Measurements from ENCODE around the gene CDC14C. TPM values are rescaled to one million over a fixed set of nuclear protein-coding genes. Genes with fewer than 3 reads are reported as not detected.

Gene CDC14C
- total RNA-seq, result not detected
- long read RNA-seq, result 0 reads

GRCh38 chr7:48924433-48924832 lies at the start of gene CDC14C:
CDC14C (plus strand) TSS chr7:48924547; CDS start chr7:48924673, 126 bp downstream.
- TF ChIP-seq CTCF (IDR thresholded peaks at IDR 0.05; ENCODE audit: borderline replicate concordance), result no peak

GRCh38 chr7:48875045-48875916 lies 49.1 kb upstream of the CDC14C start:
- H3K4me3 ChIP-seq, result no peak overlapping the region
- H3K27me3 ChIP-seq (ENCODE audit: low read depth), result peaks cover 3% of the 10 kb centered on the region
- no peak overlapping the region for H3K27ac ChIP-seq (replicated peaks)
- H3K4me1 ChIP-seq, result no peaks in the 10 kb centered on the region
- intact Hi-C loops (cut with micrococcal nuclease), result loop anchor here (10.0 kb wide), 1 partner anchor 440 kb away; no protein-coding TSS in a partner anchor
- H3K9me3 ChIP-seq (replicated peaks), result no peaks in the 10 kb centered on the region
- peak; percentile 25 for DNase-seq
- TF ChIP-seq CTCF (IDR thresholded peaks at IDR 0.05; ENCODE audit: borderline replicate concordance), result peak; percentile 69
- no peaks in the 10 kb centered on the region for H3K36me3 ChIP-seq

More at GRCh38 chr7:48924433-48924832, at the start of gene CDC14C:
- Histone ChIP-seq H3K9me3 (replicated peaks) (peaks cover 3% of the 10 kb centered on the region), H3K4me3 (no peak within 1 kb of the TSS), H3K4me1 (no peaks in the 10 kb centered on the region), H3K27me3 (ENCODE audit: low read depth) (no peaks in the 10 kb centered on the region), H3K27ac (replicated peaks) (no peak within 1 kb of the TSS), H3K36me3 (no peaks in the 10 kb centered on the region)
- intact Hi-C loops (cut with micrococcal nuclease), result no loop called here
- no peak for DNase-seq

- no peak for DNase-seq
- H3K36me3 ChIP-seq, result no peaks in the 10 kb centered on the region
- no peak overlapping the region for H3K27ac ChIP-seq (replicated peaks)
- H3K4me1 ChIP-seq, result no peaks in the 10 kb centered on the region
- TF ChIP-seq CTCF (IDR thresholded peaks at IDR 0.05; ENCODE audit: borderline replicate concordance), result no peak
- no peaks in the 10 kb centered on the region for H3K27me3 ChIP-seq (ENCODE audit: low read depth)
- H3K9me3 ChIP-seq (replicated peaks), result no peaks in the 10 kb centered on the region
- intact Hi-C loops (cut with micrococcal nuclease), result loop anchor here (10.0 kb wide), 1 partner anchor 441 kb away; no protein-coding TSS in a partner anchor
- no peak overlapping the region for H3K4me3 ChIP-seq
Measured at GRCh38 chr7:48876087-48876486, 48.3 kb upstream of the CDC14C start.

- intact Hi-C loops (cut with micrococcal nuclease), result no loop called here
Measured at GRCh38 chr7:48880851-48881250, 43.5 kb upstream of the CDC14C start.

GRCh38 chr7:48887500-48887899 lies 36.8 kb upstream of the CDC14C start:
- DNase-seq, result no peak
- intact Hi-C loops (cut with micrococcal nuclease), result no loop called here
- no peaks in the 10 kb centered on the region for H3K4me1 ChIP-seq
- H3K27me3 ChIP-seq (ENCODE audit: low read depth), result no peaks in the 10 kb centered on the region
- no peak overlapping the region for H3K27ac ChIP-seq (replicated peaks)
- no peak overlapping the region for H3K4me3 ChIP-seq
- H3K9me3 ChIP-seq (replicated peaks), result peaks cover 33% of the 10 kb centered on the region
- H3K36me3 ChIP-seq, result no peaks in the 10 kb centered on the region
- TF ChIP-seq CTCF (IDR thresholded peaks at IDR 0.05; ENCODE audit: borderline replicate concordance), result no peak

More at GRCh38 chr7:48880851-48881250, 43.5 kb upstream of the CDC14C start:
- Histone ChIP-seq H3K9me3 (replicated peaks) (no peaks in the 10 kb centered on the region), H3K4me3 (no peak overlapping the region), H3K27me3 (ENCODE audit: low read depth) (no peaks in the 10 kb centered on the region), H3K36me3 (no peaks in the 10 kb centered on the region), H3K27ac (replicated peaks) (no peak overlapping the region), H3K4me1 (no peaks in the 10 kb centered on the region)
- TF ChIP-seq CTCF (IDR thresholded peaks at IDR 0.05; ENCODE audit: borderline replicate concordance), result no peak
- DNase-seq, result no peak

Measured in left ventricle myocardium inferior (tissue), 1 donor.